PC-3 (cell line): ENCODE results near the gene WDR88. TPM values are rescaled to one million over a fixed set of nuclear protein-coding genes. Genes with fewer than 3 reads are reported as not detected.
A peak's percentile ranks its signal among the peaks of the same experiment; 100 is the strongest.

ENCODE experiments used
- ATAC-seq: fragments of 200-7000 bp; cut with Tn5 transposase; 2 replicates; pipeline ENCODE4 v1.9.1; 2020; ENCODE audit warnings: mild to moderate bottlenecking, moderate library complexity
- BruUV-seq: library from RNA; stranded (reverse); fragments of 400-500 nt; replicated peaks from 2 replicates; lab custom pipeline; 2021; lab: Mats Ljungman, UMichigan
- CTCF ChIA-PET: fragments of 300-600 bp; sonication (Branson Sonifier 250); formaldehyde crosslinking; loops from one replicate; lab custom pipeline; 2022; ENCODE audit warnings: antibody characterized with exemption; lab: Charles Lee
- POLR2A ChIA-PET: fragments of 300-600 bp; sonication (Branson Sonifier 250); formaldehyde crosslinking; loops from one replicate; lab custom pipeline; 2022; ENCODE audit warnings: antibody characterized with exemption; ENCODE audit not compliant: unreplicated experiment; lab: Charles Lee
- DNase-seq: peaks from one replicate; pipeline ENCODE4 v3.0.0-alpha.2; 2015
- H2AFZ ChIP-seq: fragments of 300-600 bp; sonication (generic); 2 replicates; pipeline ENCODE4 v1.6.0; 2016; ENCODE audit warnings: antibody characterized with exemption, low read length
- H3F3A ChIP-seq: fragments of 300-600 bp; sonication (generic); one replicate; pipeline ENCODE4 v1.6.0; 2017; ENCODE audit warnings: antibody characterized with exemption, low read length, control low read depth, mild to moderate bottlenecking; ENCODE audit not compliant: unreplicated experiment
- H3K27ac ChIP-seq: fragments of 300-600 bp; sonication (generic); 2 replicates; pipeline ENCODE4 v1.5.1; 2016; ENCODE audit warnings: mild to moderate bottlenecking, low read length
- H3K27me3 ChIP-seq: fragments of 300-600 bp; sonication (generic); 2 replicates; pipeline ENCODE4 v1.6.1; 2016; ENCODE audit warnings: low read length, mixed read lengths
- H3K36me3 ChIP-seq: fragments of 300-600 bp; sonication (generic); 2 replicates; pipeline ENCODE4 v1.6.1; 2016; ENCODE audit warnings: low read depth, mixed run types, low read length, mixed read lengths
- H3K4me1 ChIP-seq: fragments of 300-600 bp; sonication (generic); 2 replicates; pipeline ENCODE4 v1.5.1; 2016; ENCODE audit warnings: low read length; ENCODE audit not compliant: insufficient read depth
- H3K4me2 ChIP-seq: fragments of 300-600 bp; sonication (generic); 2 replicates; pipeline ENCODE4 v1.6.0; 2016; ENCODE audit warnings: low read length
- H3K4me3 ChIP-seq: fragments of 300-600 bp; sonication (generic); 2 replicates; pipeline ENCODE4 v1.5.1; 2016; ENCODE audit warnings: mild to moderate bottlenecking, low read length, mixed read lengths
- H3K79me2 ChIP-seq: fragments of 300-600 bp; sonication (generic); 2 replicates; pipeline ENCODE4 v1.6.1; 2017; ENCODE audit warnings: low read length, mixed read lengths
- H3K9ac ChIP-seq: fragments of 300-600 bp; sonication (generic); 2 replicates; pipeline ENCODE4 v1.6.0; 2016; ENCODE audit warnings: mild to moderate bottlenecking, low read length
- H3K9me2 ChIP-seq: fragments of 300-600 bp; sonication (generic); replicated peaks from 2 replicates; pipeline ENCODE4 v1.6.1; 2016; ENCODE audit warnings: mixed run types, low read length, mixed read lengths
- H3K9me3 ChIP-seq: fragments of 300-600 bp; sonication (generic); 2 replicates; pipeline ENCODE4 v1.6.1; 2016; ENCODE audit warnings: low read length, mixed read lengths
- H4K20me1 ChIP-seq: fragments of 300-600 bp; sonication (generic); 2 replicates; pipeline ENCODE4 v1.6.1; 2016; ENCODE audit warnings: low read length, mixed read lengths
- EZH2 ChIP-seq: fragments of 300-600 bp; sonication (generic); IDR thresholded peaks from one replicate; pipeline ENCODE4 v1.6.1; 2017; ENCODE audit warnings: antibody characterized with exemption, mild to moderate bottlenecking, low read length; ENCODE audit not compliant: unreplicated experiment
- EZH2phosphoT487 ChIP-seq: fragments of 300-600 bp; sonication (generic); IDR thresholded peaks from 2 replicates; pipeline ENCODE4 v1.6.1; 2018; ENCODE audit warnings: mild to moderate bottlenecking, antibody characterized with exemption, low read length, borderline replicate concordance
- intact Hi-C: fragments of 100-400 bp; cut with micrococcal nuclease; formaldehyde crosslinking; loops from 2 replicates; pipeline ENCODE4 v1.9.0; 2023
- total RNA-seq: library from RNA; depleted of rRNA; stranded (reverse); fragments of >200 nt; gene quantifications from 2 replicates; pipeline ENCODE4 v1.2.3, GENCODE V29; 2014
- TF ChIP-seq, protein P1 (sequence below): fragments of 300-600 bp; sonication (generic); conservative IDR thresholded peaks from 2 replicates; pipeline ENCODE4 v1.5.1; 2017; ENCODE audit warnings: antibody characterized with exemption, low read depth, mild to moderate bottlenecking, low read length

Gene WDR88
- total RNA-seq, 1 experiment from 2014 or later: not detected

DNA sequence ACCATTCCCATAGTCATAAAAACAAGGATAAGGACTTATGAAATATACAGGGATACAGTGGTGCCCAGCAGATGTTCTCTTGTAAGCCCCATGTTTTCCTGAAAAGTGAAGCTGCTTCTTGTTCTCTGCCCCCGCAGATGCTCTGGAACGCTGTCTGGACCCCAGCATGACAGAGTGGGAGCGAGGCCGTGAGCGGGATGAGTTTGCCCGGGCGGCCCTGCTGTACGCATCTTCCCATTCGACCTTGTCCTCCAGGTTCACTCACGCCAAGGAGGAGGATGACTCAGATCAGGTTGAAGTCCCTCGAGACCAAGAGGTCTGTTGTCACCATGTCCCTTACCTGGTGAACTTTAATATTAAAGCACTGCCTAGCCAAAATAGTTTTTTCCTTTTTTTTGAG, 20.3 kb upstream of the WDR88 start:
- Histone ChIP-seq H3K79me2 (no peaks in the 10 kb centered on the region), H3K36me3 (peaks cover 9% of the 10 kb centered on the region; the same call in 1 of the 2 replicates), H3F3A (no peaks in the 10 kb centered on the region), H3K4me3 (no peak overlapping the region), H3K9me2 (no peaks in the 10 kb centered on the region), H4K20me1 (no peaks in the 10 kb centered on the region), H3K27me3 (no peaks in the 10 kb centered on the region), H3K27ac (no peak overlapping the region), H3K4me1 (no peaks in the 10 kb centered on the region), H2AFZ (no peak overlapping the region), H3K4me2 (no peak overlapping the region), H3K9ac (no peak overlapping the region), H3K9me3 (no peaks in the 10 kb centered on the region)
- no TSS peak for BruUV-seq
- no peak for TF ChIP-seq EZH2phosphoT487
- no peak for TF ChIP-seq EZH2
- TF ChIP-seq, protein P1, sequence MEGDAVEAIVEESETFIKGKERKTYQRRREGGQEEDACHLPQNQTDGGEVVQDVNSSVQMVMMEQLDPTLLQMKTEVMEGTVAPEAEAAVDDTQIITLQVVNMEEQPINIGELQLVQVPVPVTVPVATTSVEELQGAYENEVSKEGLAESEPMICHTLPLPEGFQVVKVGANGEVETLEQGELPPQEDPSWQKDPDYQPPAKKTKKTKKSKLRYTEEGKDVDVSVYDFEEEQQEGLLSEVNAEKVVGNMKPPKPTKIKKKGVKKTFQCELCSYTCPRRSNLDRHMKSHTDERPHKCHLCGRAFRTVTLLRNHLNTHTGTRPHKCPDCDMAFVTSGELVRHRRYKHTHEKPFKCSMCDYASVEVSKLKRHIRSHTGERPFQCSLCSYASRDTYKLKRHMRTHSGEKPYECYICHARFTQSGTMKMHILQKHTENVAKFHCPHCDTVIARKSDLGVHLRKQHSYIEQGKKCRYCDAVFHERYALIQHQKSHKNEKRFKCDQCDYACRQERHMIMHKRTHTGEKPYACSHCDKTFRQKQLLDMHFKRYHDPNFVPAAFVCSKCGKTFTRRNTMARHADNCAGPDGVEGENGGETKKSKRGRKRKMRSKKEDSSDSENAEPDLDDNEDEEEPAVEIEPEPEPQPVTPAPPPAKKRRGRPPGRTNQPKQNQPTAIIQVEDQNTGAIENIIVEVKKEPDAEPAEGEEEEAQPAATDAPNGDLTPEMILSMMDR: no peak
- CTCF ChIA-PET: no interaction called here
- intact Hi-C loops: no loop called here
- ATAC-seq (no peak), DNase-seq (no peak)
- POLR2A ChIA-PET: no interaction called here

DNA sequence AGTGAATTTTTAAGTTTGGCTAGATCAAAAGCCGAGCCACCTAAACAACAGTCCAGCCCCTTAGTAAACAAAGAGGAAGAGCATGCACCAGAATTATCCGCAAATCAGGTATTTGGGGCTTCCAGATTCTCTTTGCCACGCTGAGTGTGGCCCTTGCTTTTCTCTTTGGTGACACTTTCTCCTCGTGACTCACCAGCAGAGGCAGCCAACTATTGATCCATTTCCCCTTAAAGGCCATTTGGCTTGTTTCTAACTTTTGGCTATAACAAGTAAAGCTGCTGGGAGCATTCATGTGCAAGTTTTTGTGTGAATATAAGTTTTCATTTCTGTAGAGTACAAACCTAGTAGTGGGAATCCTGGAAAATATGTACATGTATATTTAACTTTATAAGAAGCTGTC, 17.6 kb upstream of the WDR88 start:
- intact Hi-C loops: no loop called here
- H4K20me1 ChIP-seq: no peaks in the 10 kb centered on the region
- no TSS peak for BruUV-seq
- H3F3A ChIP-seq: no peaks in the 10 kb centered on the region
- peaks cover 9% of the 10 kb centered on the region; the same call in 1 of the 2 replicates for H3K36me3 ChIP-seq
- no peak overlapping the region for H3K4me2 ChIP-seq
- H3K27me3 ChIP-seq: no peaks in the 10 kb centered on the region
- no peak overlapping the region for H2AFZ ChIP-seq
- ChIA-PET CTCF (interaction anchor here (0.7 kb wide), 1 partner anchor 86 kb away, joined by 3 read pairs; no protein-coding TSS in a partner anchor), POLR2A (interaction anchor here (0.7 kb wide), 1 partner anchor 8 kb away, joined by 5 read pairs; no protein-coding TSS in a partner anchor)
- H3K4me3 ChIP-seq: no peak overlapping the region
- DNase-seq (peak; percentile 23), ATAC-seq (no peak)
- no peaks in the 10 kb centered on the region for H3K9me3 ChIP-seq
- no peaks in the 10 kb centered on the region for H3K79me2 ChIP-seq
- H3K27ac ChIP-seq: no peak overlapping the region
- TF ChIP-seq, protein P1: no peak
- TF ChIP-seq EZH2: no peak
- TF ChIP-seq EZH2phosphoT487: no peak
- H3K9ac ChIP-seq: no peak overlapping the region
- H3K9me2 ChIP-seq: no peaks in the 10 kb centered on the region
- H3K4me1 ChIP-seq: no peaks in the 10 kb centered on the region

GRCh38 chr19:33117501-33117900, 14.4 kb upstream of the WDR88 start:
- no peaks in the 10 kb centered on the region for H3K79me2 ChIP-seq
- intact Hi-C loops: no loop called here
- H3K36me3 ChIP-seq: peaks cover 3% of the 10 kb centered on the region; the same call in 1 of the 2 replicates
- H3K27me3 ChIP-seq: no peaks in the 10 kb centered on the region
- BruUV-seq: no TSS peak
- TF ChIP-seq, protein P1: no peak
- TF ChIP-seq EZH2phosphoT487 (no peak), EZH2 (no peak)
- no peaks in the 10 kb centered on the region for H3K9me3 ChIP-seq
- DNase-seq (no peak), ATAC-seq (no peak)
- H2AFZ ChIP-seq: no peak overlapping the region
- H4K20me1 ChIP-seq: no peaks in the 10 kb centered on the region
- ChIA-PET POLR2A (no interaction called here), CTCF (no interaction called here)
- no peak overlapping the region for H3K4me3 ChIP-seq
- no peak overlapping the region for H3K4me2 ChIP-seq
- no peaks in the 10 kb centered on the region for H3F3A ChIP-seq
- H3K9ac ChIP-seq: no peak overlapping the region
- no peak overlapping the region for H3K27ac ChIP-seq
- no peaks in the 10 kb centered on the region for H3K4me1 ChIP-seq
- H3K9me2 ChIP-seq: no peaks in the 10 kb centered on the region
